Measurements from ENCODE around the gene PDZRN4.
"Not testable (repeated sequence)": the region's sequence is repeated elsewhere in the genome, so short reads cannot be mapped to it uniquely, and the experiment has no call there.

Gene PDZRN4

DNA sequence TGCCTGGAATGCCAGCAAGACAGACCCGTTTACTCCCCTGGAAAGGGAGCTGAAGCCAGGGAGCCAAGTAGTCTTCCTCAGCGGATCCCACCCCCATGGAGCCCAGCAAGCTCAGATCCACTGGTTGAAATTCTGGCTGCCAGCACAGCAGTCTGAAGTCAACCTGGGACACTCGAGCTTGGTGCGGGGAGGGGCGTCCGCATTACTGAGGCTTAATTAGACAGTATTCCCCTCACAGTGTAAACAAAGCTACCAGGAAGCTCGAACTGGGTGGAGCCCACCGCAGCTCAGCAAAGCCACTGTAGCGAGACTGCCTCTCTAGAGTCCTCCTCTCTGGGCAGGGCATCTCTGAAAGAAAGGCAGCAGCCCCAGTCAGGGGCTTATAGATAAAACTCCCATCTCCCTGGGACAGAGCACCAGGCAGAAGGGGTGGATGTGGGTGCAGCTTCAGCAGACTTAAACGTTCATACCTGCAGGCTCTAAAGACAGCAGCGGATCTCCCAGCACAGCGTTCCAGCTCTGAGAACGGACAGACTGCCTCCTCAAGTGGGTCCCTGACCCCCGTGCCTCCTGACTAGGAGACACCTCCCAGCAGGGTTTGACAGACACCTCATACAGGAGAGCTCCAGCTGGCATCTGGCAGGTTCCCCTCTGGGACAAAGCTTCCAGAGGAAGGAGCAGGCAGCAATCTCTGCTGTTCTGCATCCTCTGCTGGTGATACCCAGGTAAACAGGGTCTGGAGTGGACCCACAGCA, 92.4 kb downstream of the PDZRN4 start:
- not testable (repeated sequence) for DNase-seq (ENCODE audit: low read depth, low spot score)

DNA sequence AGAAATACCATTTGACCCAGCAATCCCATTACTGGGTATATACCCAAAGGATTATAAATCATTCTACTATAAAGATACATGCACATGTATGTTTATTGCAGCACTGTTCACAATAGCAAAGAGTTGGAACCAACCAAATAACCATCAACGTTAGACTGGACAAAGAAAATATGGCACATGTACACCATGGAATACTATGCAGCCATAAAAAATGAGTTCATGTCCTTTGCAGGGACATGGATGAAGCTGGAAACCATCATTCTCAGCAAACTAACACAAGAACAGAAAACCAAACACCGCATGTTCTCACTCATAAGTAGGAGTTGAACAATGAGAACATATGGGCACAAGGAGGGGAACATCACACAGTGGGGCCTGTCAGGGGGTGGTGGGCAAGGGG, 97.3 kb downstream of the PDZRN4 start:
- not testable (repeated sequence) for DNase-seq (ENCODE audit: low read depth, low spot score)

DNA sequence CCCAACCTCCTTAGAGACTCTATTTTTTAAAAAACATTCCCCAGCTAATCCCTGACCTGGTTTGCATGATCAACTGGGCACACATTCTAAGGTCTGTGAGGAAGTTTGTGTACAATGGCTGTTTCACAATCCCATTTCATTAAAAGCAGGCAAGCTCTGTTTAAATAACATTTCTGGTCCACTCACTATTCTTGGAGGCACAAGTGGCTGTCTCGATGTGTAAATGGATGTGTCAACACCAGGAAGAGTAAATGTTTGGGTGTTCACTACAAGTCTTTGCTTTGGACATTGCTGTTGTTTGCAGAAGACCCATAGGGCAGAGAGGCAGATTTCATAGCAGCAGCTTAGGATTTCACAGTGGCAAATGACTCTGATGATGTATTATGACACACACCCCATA, 98.3 kb downstream of the PDZRN4 start:
- no peak for DNase-seq (ENCODE audit: low read depth, low spot score)

DNA sequence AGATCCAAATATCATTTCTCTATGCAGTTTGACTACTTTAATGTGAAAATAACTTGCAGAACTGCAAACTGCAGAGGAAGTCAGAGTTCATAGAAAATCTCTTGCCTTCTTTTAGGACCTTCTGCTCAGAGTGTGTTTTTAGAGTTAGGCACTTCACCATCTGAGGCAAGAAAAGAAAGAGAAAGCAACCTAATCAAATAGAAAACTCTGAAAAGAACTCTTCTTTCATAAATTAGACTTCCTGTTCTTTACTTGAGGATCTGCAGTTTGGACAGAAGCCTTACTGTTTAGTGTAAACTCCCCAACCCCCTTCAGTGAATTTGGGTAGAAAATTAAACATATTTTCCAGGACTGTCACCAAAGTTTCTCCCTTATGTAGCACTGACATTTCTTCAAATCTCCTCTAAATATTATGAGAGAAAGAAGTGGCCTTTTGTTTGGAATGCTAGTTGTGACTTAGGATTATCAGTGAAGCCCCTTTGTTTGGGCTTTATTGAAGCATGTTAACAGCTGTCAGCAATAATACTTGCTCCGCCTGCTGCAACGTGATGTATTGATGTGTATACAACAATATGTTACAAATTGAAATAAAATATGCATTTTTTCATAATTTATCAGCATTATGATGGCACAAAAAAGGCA, 99.5 kb downstream of the PDZRN4 start:
- no peak for DNase-seq (ENCODE audit: low read depth, low spot score)

DNA sequence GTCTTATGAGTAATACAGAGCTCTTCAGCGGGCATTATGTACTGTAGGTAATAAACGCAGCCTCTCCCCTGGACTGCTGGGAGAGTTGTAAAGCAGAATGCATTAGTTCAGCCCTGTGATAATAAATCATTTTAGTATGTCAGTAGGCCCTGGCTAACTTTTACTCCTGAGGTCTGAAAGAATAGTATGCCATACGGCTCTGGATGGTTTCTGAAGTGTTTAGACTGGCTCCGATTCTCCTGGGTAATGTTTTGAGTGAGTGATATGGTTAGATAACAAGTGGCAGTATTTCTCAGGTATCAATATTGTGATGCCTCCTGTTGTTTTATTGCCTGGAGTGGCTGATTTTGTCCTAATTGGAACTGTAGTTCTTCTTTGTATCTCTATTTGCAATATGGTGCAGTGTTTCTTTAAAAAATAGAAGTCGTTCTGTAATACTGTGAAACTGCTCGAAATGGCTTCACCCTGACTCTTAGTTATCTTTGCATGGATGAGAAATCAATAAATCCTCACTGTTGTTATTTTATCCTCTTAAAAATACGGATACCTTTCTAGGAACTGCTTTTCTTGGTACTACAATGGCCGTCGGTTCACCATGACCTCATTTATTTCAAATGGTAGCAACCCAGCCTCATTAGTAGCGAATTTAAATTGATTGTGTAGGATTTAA, 100.2 kb downstream of the PDZRN4 start:
- no peak for DNase-seq (ENCODE audit: low read depth, low spot score)

DNA sequence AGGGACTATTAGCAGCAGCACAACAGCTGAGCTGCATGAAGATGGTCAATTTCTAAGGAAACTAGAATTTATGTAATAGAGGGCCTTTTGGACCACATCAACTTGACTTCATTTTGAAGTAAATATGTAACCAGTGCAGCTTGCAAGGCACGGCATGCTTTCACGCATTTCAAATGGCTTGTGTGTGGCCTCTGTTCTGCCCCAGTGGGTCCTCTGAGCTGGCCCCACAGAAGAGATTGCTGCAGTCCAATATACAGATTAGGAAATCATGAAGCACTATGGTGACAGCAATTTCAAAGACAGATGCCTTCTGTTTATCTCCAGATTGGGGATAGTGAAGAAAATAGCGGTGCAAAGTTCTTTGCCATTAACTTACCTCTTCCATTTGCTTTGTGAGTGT, 101.4 kb downstream of the PDZRN4 start:
- DNase-seq (ENCODE audit: low read depth, low spot score): no peak

DNA sequence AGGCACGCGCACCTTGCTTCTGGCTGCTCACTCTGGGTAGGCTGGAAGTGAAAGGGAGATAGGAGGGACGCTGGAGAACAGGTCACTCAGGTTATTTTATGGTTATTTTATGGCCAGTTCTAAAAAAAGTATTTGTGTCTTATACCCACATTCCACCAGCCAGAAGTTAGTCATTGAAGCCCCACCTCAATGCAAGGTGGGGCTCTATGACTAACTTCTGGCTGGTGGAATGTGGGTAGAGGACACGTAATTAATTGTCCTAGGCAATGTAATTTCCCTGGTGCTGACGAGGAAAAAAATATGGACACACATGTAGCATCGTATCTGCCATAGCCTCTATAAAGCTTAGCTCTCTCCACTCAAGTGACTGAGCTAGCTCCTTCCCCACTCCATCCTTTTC, 104.9 kb downstream of the PDZRN4 start:
- DNase-seq (ENCODE audit: low read depth, low spot score): no peak

DNA sequence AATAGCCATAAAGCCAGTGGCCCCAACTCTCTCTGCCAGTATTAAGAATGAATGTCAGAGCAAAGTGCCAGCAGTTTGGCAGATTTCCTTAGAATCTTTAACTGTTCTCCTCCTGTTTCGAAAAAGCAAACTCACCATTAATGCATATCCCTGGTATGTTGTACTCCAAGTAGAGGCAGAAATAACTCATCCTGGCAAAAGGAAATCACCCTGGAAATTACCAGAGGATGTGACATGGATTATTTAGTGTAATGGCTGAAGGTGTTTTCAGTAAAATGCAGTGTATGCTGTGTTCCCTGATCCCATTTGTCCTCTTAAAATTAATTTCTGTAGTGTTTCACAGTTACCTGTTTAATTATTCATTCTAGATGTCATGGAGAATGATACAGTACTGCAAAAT, 105.3 kb downstream of the PDZRN4 start:
- no peak for DNase-seq (ENCODE audit: low read depth, low spot score)

DNA sequence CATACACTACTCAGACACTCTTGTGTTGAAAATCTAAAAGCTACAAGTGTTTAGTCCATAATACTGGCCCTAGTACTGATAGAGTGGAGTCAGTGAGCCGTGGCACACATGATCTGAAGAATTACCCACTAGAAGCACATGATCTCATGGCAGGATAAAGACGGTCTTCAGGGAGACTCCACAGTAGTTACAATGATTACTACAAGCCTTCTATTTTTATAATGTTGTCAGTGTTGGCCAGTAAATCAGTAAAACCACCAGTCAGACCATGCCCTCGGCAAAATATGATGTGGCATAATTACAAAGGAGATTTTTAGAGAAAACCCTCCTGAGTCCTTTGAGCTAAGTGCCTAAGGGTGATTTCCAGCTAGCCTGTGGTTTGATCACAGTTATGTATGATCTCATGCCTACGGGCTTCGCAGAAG, 114.9 kb downstream of the PDZRN4 start:
- DNase-seq (ENCODE audit: low read depth, low spot score): no peak

DNA sequence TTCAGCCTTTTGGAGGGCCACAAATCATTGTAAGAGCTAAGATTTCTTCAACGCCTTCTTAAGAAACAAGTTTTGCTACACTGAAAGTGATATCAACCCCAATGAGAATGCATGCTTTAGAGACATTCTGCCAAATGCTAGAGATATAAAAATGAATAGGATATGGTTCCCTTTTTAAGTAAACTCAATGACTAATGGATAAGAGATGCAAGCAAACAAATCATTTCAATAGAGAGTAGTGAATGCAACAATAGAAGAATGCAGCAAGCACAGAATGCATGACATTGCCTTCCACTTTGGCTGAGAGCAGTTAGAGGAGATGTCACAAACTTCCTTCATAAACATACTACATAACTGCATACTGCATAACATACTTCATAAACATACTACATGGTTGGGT, 116.4 kb downstream of the PDZRN4 start:
- no peak for DNase-seq (ENCODE audit: low read depth, low spot score)

DNA sequence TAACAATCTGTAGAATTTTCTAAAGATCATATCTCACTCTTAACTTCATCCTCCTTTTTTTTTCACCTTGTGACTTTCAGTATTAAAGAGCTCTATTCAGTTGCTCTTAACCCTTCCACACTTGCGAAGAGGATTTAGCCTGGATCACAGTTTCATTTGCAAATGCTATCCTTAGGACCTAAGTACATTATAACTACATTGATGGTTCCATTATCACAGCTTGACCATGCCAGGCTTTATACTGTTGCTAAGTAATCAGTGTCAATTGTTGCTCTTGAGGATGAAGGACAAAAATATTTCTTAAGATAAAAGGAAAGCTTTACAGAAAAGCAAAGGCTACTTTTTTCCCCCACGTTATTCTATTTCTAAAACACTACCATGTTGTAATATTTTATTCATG, 122.2 kb downstream of the PDZRN4 start:
- DNase-seq (ENCODE audit: low read depth, low spot score): no peak

DNA sequence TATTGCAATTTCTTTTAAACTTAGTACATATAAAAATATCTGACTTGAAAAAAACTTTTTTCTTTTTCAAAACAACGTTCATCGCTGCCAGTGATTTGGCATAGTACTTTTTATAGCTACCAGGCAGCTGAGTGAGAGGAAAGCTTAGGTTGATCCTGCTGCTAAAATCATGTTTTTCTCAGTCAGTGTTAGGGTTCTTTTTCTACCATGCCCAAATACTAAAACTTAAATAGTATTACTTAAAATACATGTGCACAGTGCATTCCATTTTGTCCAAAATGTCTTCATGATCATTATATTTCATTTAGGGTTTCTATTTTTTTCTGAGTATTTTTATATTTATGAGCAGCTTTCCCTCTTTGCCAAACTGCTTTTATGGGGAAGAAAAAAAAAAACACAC, 123.8 kb downstream of the PDZRN4 start:
- DNase-seq (ENCODE audit: low read depth, low spot score): no peak

DNA sequence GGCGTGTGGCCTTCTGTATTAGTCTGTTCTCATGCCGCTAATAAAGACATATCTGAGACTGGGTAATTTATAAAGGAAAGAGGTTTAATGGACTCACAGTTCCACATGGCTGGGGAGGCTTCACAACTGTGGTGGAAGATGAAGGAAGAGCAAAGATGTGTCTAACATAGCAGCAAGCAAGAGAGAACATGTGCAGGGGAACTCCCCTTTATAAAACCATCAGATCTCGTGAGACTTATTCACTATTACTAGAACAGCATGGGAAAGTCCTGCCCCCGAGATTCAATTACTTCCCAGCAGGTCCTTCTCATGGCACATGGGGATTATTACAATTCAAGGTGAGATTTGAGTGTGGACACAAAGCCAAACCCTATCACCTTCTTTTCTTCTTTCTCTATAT, 124.3 kb downstream of the PDZRN4 start:
- DNase-seq (ENCODE audit: low read depth, low spot score): not testable (repeated sequence)

DNA sequence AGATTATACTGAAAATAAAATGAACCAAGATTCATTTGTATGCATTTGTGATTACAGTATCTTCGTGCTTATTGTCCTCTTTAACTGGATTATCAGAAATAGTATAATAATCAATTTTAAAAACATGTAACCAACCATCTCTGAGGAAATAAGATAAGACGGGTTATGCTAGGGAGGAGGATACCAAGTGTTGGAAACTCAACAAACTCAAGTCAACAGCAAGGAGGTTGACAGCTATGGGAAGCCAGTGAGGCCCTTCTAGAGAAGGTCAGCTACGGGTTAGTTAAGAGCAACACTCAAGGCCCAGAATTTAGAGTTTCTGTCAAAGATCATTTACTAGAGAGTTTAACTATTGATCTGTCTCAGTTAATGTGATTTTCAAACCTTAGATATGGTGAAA, 137.2 kb downstream of the PDZRN4 start:
- no peak for DNase-seq (ENCODE audit: low read depth, low spot score)

DNA sequence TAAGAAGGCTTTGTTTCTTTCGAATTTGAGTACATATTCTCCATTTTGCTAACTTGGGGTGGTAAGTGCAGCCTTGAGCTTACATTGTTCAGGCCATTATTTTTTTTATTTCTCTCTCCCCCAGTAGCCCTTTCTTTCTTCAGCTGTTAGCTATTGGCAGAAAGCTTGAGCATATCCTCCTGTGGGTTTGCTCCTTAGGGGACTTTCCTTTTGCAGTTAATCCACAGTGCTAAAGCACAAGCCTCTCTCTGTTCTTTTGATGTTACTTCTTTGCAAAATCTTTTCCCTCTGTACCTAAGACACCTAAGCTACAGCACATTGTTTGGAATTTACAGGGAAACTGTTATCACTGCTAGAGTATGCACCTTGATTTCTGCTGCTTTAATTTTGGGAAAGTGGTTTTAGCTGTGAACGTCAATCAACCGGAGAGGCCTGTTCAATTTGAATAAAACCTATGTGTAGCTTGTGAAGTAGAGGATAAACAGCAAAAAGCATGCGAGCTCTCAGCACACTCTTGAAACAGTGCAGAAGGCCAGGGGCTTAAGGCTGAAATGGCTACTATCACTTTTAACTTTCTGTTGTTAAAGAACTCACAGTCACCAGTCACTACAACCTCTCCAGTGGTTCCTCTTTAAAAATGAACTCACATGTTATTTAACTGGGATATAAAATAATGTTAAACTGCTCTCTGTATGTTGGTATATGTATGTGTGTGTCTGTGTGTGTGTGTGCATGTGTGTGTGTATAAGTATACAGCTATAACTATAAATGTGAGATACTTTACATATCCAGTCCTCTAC, 139.2 kb downstream of the PDZRN4 start:
- no peak for DNase-seq (ENCODE audit: low read depth, low spot score)

DNA sequence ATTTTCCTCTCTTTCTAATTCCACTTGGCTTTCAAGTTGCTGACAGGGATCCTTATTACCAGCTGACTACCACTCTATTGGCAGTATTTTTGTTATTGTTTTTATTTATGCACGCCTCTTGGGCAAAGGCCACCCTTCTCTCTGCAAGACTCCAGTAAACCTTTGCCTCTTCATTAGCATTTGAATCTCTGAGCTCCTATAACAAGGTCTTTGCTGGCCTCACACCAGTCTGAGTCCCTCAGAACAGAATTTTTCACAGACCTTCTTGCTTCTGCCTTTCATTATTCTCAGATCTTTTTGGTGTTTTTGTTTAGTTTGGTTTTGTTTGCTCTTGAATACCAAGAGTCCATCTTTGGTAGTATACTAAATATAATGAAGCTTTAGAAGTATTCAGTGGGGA, 145.9 kb downstream of the PDZRN4 start:
- DNase-seq (ENCODE audit: low read depth, low spot score): no peak

DNA sequence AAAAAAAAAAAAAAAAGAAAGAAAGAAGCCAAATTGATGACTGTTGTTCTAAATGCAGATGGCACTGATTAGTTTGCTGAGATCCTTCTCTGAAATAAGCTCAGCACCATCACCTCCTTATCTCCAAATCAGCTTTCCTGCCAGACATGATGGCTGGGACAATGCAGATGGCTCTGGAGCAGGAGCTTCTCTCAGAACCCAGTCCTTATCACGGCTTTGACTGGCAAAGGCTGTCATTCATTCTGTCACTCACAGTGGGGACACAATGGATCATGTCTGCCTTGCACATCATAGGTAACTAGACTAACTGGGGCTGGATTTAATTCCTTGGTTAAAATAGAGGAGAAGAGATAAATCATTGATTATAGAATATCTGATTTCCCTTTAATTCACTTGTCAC, 146.3 kb downstream of the PDZRN4 start:
- DNase-seq (ENCODE audit: low read depth, low spot score): no peak

DNA sequence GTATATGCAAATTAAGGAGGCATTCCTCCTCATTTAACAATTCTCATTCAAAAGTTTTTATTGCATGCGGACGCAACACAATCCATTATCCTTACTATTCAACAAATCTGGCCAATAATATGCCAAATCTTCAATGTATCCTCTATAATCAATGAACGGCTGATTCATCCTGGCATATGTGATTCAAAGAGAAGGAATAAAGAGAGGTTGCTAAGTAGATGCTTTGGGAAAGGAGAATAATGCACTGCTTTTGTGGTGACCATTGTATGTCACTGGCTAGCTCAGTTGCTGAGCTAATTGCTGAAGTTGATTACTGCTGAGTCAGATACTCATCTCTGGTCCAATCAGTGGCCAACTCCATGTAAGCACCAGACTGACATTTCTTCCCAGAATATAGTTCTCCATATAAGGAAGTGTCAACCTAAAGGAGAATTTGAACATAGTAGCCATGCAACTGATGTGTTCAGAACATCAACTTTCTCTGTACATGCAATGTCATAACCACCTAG, 148.0 kb downstream of the PDZRN4 start:
- no peak for DNase-seq (ENCODE audit: low read depth, low spot score)

DNA sequence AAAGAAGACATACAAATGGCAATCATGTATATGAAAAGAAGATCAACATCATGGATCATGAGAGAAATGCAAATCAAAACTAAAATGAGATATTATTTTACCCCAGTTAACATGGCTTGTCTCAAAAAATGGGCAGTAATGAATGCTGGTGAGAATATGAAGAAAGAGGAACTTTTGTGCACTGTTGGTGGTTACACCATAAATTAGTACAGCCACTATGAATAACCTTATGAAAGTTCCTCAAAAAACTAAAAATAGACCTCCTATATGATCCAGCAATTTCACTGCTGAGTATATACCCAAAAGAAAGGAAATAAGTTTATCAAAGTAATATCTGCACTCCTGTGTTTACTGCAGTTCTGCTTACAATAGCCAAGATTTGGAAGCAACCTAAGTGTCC, 151.7 kb downstream of the PDZRN4 start:
- DNase-seq (ENCODE audit: low read depth, low spot score): no peak

DNA sequence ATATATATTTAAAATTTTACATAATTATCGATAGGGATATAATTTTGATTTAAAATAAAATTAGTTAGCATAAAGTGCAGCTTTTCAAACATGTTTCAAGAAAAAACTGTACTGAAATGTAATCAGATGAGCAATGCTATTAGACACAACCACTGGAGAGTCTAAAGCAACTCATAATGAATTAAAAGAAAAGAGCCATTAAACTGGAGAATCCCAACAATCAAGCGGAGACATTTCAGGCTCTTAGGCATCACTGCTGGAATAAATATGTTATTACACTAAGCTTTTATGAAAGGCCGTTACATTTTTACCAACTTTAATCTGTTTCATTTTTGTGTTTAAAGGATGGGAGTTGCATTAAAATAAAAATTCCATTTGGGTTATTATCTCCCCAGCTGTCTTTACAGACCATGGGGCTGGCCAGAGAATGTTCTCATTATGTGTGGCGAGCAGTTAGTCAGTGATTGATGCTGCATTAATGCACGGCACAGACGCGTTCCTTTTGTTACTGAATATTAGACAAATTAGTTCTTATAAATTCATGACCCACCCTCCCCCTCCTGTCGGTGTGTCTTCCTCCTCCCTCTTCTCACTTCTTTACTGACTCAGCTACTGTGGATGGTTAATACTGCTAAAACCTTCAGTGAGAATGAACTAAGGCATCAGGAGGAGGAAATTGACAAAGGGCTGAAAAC, 156.8 kb downstream of the PDZRN4 start:
- no peak for DNase-seq (ENCODE audit: low read depth, low spot score)

DNA sequence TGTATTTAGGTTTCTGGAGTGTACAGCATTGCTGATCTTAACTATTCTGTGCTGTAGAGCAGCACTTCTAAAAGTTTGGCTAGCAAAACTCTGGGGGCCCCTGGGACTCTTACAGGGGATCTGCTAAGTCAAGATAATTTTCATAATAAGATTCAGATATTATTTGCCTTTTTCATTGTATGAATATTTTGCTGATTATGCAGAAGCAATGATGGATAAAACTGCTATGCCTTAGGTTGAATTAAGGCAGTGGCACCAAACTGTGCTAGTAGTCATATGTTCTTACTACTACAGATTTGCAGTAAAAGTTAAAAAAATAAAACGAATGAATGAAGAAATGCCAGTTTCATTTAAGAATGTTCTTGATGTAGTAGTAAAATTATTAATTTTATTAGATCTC, 160.1 kb downstream of the PDZRN4 start:
- no peak for DNase-seq (ENCODE audit: low read depth, low spot score)
